K562 (cell line): Measurements from ENCODE around the gene HS2ST1. TPM values are rescaled to one million over a fixed set of nuclear protein-coding genes. Genes with fewer than 3 reads are reported as not detected.
A peak's percentile ranks its signal among the peaks of the same experiment; 100 is the strongest.

ENCODE experiments used
- ARID1B ChIP-seq: fragments of 450-650 bp; IDR thresholded peaks from 2 replicates; pipeline ENCODE4 v1.6.1; 2016; ENCODE audit warnings: antibody characterized with exemption, mild to moderate bottlenecking, inconsistent platforms
- BCOR ChIP-seq: fragments of 450-650 bp; IDR thresholded peaks from 2 replicates; pipeline ENCODE4 v1.6.1; 2016
- CBX3 ChIP-seq, 2 experiments: IDR thresholded peaks; 1 replicate in 1 of 2; 2 replicates in 1 of 2; pipeline ENCODE4 v1.6.1; 2012; ENCODE audit warnings: inconsistent platforms in 2 of 2, low read length in 2 of 2, borderline replicate concordance in 1 of 2, control low read depth in 1 of 2
- CXXC5 ChIP-seq: fragments of 250-450 bp; sonication (Bioruptor Pico); IDR thresholded peaks from 2 replicates; pipeline ENCODE4 v1.8.0; 2022; ENCODE audit warnings: inconsistent platforms, mild to moderate bottlenecking, moderate library complexity
- EGR1 ChIP-seq: fragments of 450-650 bp; conservative IDR thresholded peaks from 2 replicates; pipeline ENCODE4 v1.6.1; 2017; ENCODE audit warnings: mild to moderate bottlenecking
- ERF ChIP-seq: fragments of 450-650 bp; formaldehyde crosslinking; IDR thresholded peaks from 2 replicates; pipeline ENCODE4 v1.4.0; 2020; ENCODE audit warnings: mild to moderate bottlenecking, mixed read lengths
- HDAC1 ChIP-seq, 2 experiments: fragments of 450-650 bp; IDR thresholded peaks; 2 replicates each; pipeline ENCODE4 v1.6.1; 2016 to 2017; ENCODE audit warnings: inconsistent platforms in 1 of 2, mild to moderate bottlenecking in 1 of 2, moderate library complexity in 1 of 2
- MAZ ChIP-seq, 2 experiments: fragments of 450-650 bp in 1 of 2; sonication (generic) in 1 of 2; formaldehyde crosslinking; IDR thresholded peaks in 1 of 2; conservative IDR thresholded peaks in 1 of 2; 2 replicates each; pipeline versions ENCODE4 v1.4.0 to v1.5.0; 2020; ENCODE audit warnings: mild to moderate bottlenecking in 1 of 2, missing genetic modification reagents in 1 of 2
- PHF8 ChIP-seq: fragments of 200-600 bp; sonication (generic); IDR thresholded peaks from 2 replicates; pipeline ENCODE4 v1.6.1; 2012; ENCODE audit warnings: mixed run types, mild to moderate bottlenecking, inconsistent platforms, low read length, moderate library complexity, borderline replicate concordance
- POLR2AphosphoS5 ChIP-seq: IDR thresholded peaks from 2 replicates; pipeline ENCODE4 v1.6.1; 2011; ENCODE audit warnings: mild to moderate bottlenecking, low read depth, low read length, moderate library complexity; ENCODE audit not compliant: control insufficient read depth, insufficient read depth
- RBFOX2 ChIP-seq: fragments of 200-400 bp; formaldehyde crosslinking; IDR thresholded peaks from 2 replicates; pipeline ENCODE4 v1.6.1; 2017; ENCODE audit warnings: low read depth, mild to moderate bottlenecking, low read length, moderate library complexity
- SUPT5H ChIP-seq: fragments of 450-650 bp; IDR thresholded peaks from 2 replicates; pipeline ENCODE4 v1.6.1; 2016
- TRIM24 ChIP-seq, 2 experiments: fragments of 450-650 bp; IDR thresholded peaks; 2 replicates each; pipeline ENCODE4 v1.6.1; 2016
- U2AF2 ChIP-seq: fragments of 200-400 bp; formaldehyde crosslinking; optimal IDR thresholded peaks from 2 replicates; pipeline ENCODE3; 2017; ENCODE audit warnings: low read depth, mild to moderate bottlenecking, low read length
- YBX1 ChIP-seq: fragments of 450-650 bp; IDR thresholded peaks from 2 replicates; pipeline ENCODE4 v1.7.1; 2016; ENCODE audit warnings: mild to moderate bottlenecking
- ZBTB7A ChIP-seq: IDR thresholded peaks from 2 replicates; pipeline ENCODE4 v1.6.1; 2011; ENCODE audit warnings: low read depth, mild to moderate bottlenecking, low read length, moderate library complexity, borderline replicate concordance; ENCODE audit not compliant: control insufficient read depth
- ZNF165 ChIP-seq: fragments of 250-450 bp; sonication (Bioruptor Pico); IDR thresholded peaks from 2 replicates; pipeline ENCODE4 v1.4.0; 2020; ENCODE audit warnings: borderline replicate concordance
- ZNF699 ChIP-seq: fragments of 250-450 bp; sonication (Bioruptor Pico); IDR thresholded peaks from 2 replicates; pipeline ENCODE4 v1.8.0; 2021; ENCODE audit warnings: mild to moderate bottlenecking, moderate library complexity; ENCODE audit not compliant: insufficient replicate concordance
- polyA plus RNA-seq, 8 experiments: library from polyadenylated mRNA; depleted of rRNA in 4 of 8; stranded (reverse) in 5 of 8; unstranded in 3 of 8; fragments of >200 nt; fragmentation: Nextera tagmentation in 2 of 8; fragmentation: Illumina TruSeq in 1 of 8; extraction: Ambion mirVana in 2 of 8; extraction: Trizol in 1 of 8; gene quantifications; 2 replicates each; pipeline versions ENCODE4 v1.2.1 to v1.2.3, GENCODE V29; 2011 to 2014; ENCODE audit warnings: inconsistent platforms in 1 of 8, missing spikeins in 1 of 8
- total RNA-seq, 7 experiments: library from RNA; depleted of rRNA in 6 of 7; stranded (reverse); fragments of >200 nt in 6 of 7; fragmentation: Illumina TruSeq in 2 of 7; extraction: Trizol in 2 of 7; gene quantifications; 2 replicates each; pipeline versions ENCODE4 v1.2.1 to v1.2.3, GENCODE V29; 2011 to 2021; ENCODE audit warnings: low replicate concordance in 1 of 7
- TF ChIP-seq, protein P1 (sequence below): fragments of 250-450 bp; sonication (Bioruptor Pico); IDR thresholded peaks from 2 replicates; pipeline ENCODE4 v1.9.0; 2021; ENCODE audit warnings: mild to moderate bottlenecking, inconsistent platforms
- TF ChIP-seq, protein P2 (sequence below): fragments of 250-450 bp; sonication (Bioruptor Pico); IDR thresholded peaks from 2 replicates; pipeline ENCODE4 v1.4.0; 2020; ENCODE audit warnings: mild to moderate bottlenecking
- TF ChIP-seq, protein P3 (sequence below): conservative IDR thresholded peaks from 2 replicates; pipeline ENCODE4 v1.6.1; 2011; ENCODE audit warnings: low read depth, mild to moderate bottlenecking, low read length; ENCODE audit not compliant: control insufficient read depth
- TF ChIP-seq, protein P4 (sequence below): sonication (generic); formaldehyde crosslinking; IDR thresholded peaks from 2 replicates; pipeline ENCODE4 v1.8.1; 2023; ENCODE audit warnings: mild to moderate bottlenecking, missing genetic modification reagents

Gene HS2ST1
- total and polyA plus RNA-seq, 9 of the 15 experiments (the other 6 are each of a cell fraction or from before 2014, with no cell fraction given): 7.7 to 43.3 (median 25.8) TPM

DNA sequence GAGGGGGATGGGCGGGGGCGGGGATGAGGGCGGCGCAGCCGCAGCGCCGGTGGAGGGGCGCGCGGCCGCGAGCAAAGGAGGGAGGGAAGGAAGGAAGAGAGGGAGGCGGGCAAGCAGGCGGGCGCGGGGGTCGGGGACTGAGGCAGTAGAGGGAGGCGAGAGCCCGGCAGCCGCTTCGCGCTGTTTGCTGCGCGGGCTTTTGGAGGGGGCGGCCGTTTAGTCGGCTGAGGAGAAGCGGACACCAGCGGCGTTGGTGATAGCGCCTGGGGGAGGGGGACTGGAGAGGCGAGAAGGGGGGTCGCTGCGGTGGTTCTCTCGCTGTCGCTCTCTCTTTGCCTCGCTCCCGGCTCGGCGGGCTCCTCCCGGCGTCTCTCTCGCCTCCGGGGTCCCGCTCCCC, at the start of gene HS2ST1 (continued):
- TF ChIP-seq ZNF699 (CRISPR knock-in tag) (no peak), EGR1 (peak; percentile 75), POLR2AphosphoS5 (peak; percentile 57; the same call in 1 of the 2 replicates), TRIM24 (IDR thresholded peaks at IDR 0.05) (peak in 1 of 2 experiments; percentile 15; a peak in 1 of 4 replicates), ARID1B (peak; percentile 18; the same call in 1 of the 2 replicates), CBX3 (IDR thresholded peaks at IDR 0.05; ENCODE audit: borderline replicate concordance in 1 of 2, low read length in 2 of 2) (0 out of 3 replicates have a peak, but pooled peaks of 1 of the 2 experiments have one; percentile 7), BCOR (peak; percentile 14; the same call in 1 of the 2 replicates), ERF (0 out of 2 replicates have a peak, but pooled peaks have one; percentile 20), U2AF2 (no peak), HDAC1 (IDR thresholded peaks at IDR 0.05) (peak in 1 of 2 experiments; percentile 55; a peak in 2 of 4 replicates), RBFOX2 (peak; percentile 70), MAZ (CRISPR knock-in tag; conservative IDR thresholded peaks at IDR 0.05 in 1 of 2, IDR thresholded peaks at IDR 0.05 in 1 of 2) (peak in 1 of 2 experiments; percentile 82; a peak in 2 of 4 replicates), PHF8 (peak; percentile 66), YBX1 (no peak), CXXC5 (CRISPR knock-in tag) (peak; percentile 58), ZNF165 (CRISPR knock-in tag) (no peak), SUPT5H (peak; percentile 82), ZBTB7A (peak; percentile 84)
- TF ChIP-seq, protein P1, sequence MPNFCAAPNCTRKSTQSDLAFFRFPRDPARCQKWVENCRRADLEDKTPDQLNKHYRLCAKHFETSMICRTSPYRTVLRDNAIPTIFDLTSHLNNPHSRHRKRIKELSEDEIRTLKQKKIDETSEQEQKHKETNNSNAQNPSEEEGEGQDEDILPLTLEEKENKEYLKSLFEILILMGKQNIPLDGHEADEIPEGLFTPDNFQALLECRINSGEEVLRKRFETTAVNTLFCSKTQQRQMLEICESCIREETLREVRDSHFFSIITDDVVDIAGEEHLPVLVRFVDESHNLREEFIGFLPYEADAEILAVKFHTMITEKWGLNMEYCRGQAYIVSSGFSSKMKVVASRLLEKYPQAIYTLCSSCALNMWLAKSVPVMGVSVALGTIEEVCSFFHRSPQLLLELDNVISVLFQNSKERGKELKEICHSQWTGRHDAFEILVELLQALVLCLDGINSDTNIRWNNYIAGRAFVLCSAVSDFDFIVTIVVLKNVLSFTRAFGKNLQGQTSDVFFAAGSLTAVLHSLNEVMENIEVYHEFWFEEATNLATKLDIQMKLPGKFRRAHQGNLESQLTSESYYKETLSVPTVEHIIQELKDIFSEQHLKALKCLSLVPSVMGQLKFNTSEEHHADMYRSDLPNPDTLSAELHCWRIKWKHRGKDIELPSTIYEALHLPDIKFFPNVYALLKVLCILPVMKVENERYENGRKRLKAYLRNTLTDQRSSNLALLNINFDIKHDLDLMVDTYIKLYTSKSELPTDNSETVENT (CRISPR knock-in tag): peak; percentile 72; the same call in 1 of the 2 replicates
- TF ChIP-seq, protein P2, sequence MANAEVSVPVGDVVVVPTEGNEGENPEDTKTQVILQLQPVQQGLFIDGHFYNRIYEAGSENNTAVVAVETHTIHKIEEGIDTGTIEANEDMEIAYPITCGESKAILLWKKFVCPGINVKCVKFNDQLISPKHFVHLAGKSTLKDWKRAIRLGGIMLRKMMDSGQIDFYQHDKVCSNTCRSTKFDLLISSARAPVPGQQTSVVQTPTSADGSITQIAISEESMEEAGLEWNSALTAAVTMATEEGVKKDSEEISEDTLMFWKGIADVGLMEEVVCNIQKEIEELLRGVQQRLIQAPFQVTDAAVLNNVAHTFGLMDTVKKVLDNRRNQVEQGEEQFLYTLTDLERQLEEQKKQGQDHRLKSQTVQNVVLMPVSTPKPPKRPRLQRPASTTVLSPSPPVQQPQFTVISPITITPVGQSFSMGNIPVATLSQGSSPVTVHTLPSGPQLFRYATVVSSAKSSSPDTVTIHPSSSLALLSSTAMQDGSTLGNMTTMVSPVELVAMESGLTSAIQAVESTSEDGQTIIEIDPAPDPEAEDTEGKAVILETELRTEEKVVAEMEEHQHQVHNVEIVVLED (CRISPR knock-in tag): peak; percentile 33; the same call in 1 of the 2 replicates
- TF ChIP-seq, protein P3, sequence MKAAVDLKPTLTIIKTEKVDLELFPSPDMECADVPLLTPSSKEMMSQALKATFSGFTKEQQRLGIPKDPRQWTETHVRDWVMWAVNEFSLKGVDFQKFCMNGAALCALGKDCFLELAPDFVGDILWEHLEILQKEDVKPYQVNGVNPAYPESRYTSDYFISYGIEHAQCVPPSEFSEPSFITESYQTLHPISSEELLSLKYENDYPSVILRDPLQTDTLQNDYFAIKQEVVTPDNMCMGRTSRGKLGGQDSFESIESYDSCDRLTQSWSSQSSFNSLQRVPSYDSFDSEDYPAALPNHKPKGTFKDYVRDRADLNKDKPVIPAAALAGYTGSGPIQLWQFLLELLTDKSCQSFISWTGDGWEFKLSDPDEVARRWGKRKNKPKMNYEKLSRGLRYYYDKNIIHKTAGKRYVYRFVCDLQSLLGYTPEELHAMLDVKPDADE: peak; percentile 71
- TF ChIP-seq, protein P4, sequence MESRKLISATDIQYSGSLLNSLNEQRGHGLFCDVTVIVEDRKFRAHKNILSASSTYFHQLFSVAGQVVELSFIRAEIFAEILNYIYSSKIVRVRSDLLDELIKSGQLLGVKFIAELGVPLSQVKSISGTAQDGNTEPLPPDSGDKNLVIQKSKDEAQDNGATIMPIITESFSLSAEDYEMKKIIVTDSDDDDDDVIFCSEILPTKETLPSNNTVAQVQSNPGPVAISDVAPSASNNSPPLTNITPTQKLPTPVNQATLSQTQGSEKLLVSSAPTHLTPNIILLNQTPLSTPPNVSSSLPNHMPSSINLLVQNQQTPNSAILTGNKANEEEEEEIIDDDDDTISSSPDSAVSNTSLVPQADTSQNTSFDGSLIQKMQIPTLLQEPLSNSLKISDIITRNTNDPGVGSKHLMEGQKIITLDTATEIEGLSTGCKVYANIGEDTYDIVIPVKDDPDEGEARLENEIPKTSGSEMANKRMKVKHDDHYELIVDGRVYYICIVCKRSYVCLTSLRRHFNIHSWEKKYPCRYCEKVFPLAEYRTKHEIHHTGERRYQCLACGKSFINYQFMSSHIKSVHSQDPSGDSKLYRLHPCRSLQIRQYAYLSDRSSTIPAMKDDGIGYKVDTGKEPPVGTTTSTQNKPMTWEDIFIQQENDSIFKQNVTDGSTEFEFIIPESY: no peak
